ENCODE data around the gene HCN3. TPM values are rescaled to one million over a fixed set of nuclear protein-coding genes. Genes with fewer than 3 reads are reported as not detected.

HCN3 gene
- total and polyA plus RNA-seq, 2 of the 13 experiments (the other 11 are each of a cell fraction or from before 2014, with no cell fraction given), result 2.4 to 10.2 TPM

DNA sequence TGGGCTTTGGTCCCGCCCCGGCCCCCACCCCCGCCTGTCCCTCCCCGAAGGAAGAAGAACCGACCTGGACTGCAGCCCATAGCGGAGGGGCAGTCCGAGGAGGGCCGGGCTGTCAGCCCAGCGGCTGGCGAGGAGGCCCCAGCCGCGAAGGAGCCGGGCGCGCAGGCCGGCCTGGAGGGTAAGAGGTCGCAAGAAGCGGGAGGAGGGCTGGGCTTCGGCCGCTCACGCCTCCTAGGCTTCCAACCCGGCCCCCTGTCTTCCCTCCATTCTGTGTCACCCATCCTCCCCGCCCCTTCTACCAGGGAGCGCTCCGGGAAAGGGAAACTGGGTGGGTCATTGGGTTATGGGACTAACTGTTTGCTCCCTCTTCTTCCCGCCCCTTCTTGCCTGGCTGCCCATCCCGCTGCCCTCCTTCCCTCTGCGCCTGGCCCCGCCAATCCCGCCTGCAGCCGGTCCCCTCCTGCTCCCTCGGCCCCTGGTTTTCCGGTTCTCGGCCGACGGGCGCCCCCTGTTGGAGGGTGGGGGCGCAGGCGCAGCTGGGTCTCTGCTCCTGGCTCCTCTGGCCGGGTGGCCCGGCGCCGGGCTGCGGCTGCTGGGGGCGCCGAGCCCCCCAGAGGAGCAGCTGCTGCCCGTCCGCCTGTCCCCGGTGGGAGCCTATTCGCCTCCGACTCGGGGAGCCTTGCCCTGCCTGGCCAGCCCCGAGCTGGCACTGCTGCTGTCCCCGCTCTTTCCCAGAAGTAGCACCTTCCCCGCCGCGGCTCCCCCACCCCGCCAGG is 45.9 kb downstream of the HCN3 start (continued):
- TF ChIP-seq, protein P1, sequence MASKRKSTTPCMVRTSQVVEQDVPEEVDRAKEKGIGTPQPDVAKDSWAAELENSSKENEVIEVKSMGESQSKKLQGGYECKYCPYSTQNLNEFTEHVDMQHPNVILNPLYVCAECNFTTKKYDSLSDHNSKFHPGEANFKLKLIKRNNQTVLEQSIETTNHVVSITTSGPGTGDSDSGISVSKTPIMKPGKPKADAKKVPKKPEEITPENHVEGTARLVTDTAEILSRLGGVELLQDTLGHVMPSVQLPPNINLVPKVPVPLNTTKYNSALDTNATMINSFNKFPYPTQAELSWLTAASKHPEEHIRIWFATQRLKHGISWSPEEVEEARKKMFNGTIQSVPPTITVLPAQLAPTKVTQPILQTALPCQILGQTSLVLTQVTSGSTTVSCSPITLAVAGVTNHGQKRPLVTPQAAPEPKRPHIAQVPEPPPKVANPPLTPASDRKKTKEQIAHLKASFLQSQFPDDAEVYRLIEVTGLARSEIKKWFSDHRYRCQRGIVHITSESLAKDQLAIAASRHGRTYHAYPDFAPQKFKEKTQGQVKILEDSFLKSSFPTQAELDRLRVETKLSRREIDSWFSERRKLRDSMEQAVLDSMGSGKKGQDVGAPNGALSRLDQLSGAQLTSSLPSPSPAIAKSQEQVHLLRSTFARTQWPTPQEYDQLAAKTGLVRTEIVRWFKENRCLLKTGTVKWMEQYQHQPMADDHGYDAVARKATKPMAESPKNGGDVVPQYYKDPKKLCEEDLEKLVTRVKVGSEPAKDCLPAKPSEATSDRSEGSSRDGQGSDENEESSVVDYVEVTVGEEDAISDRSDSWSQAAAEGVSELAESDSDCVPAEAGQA (IDR thresholded peaks at IDR 0.05; ENCODE audit: low read depth), result no peak
- TF ChIP-seq, protein P1 (CRISPR knock-in tag; IDR thresholded peaks at IDR 0.05; ENCODE audit: borderline replicate concordance), result no peak
- TF ChIP-seq, protein P2, sequence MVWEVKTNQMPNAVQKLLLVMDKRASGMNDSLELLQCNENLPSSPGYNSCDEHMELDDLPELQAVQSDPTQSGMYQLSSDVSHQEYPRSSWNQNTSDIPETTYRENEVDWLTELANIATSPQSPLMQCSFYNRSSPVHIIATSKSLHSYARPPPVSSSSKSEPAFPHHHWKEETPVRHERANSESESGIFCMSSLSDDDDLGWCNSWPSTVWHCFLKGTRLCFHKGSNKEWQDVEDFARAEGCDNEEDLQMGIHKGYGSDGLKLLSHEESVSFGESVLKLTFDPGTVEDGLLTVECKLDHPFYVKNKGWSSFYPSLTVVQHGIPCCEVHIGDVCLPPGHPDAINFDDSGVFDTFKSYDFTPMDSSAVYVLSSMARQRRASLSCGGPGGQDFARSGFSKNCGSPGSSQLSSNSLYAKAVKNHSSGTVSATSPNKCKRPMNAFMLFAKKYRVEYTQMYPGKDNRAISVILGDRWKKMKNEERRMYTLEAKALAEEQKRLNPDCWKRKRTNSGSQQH (CRISPR knock-in tag; IDR thresholded peaks at IDR 0.05; ENCODE audit: low read depth), result no peak
- TF ChIP-seq ZNF75D (CRISPR knock-in tag; IDR thresholded peaks at IDR 0.05; ENCODE audit: borderline replicate concordance) (no peak), RXRA (CRISPR knock-in tag; IDR thresholded peaks at IDR 0.05) (peak; percentile 67), ZNF678 (CRISPR knock-in tag; IDR thresholded peaks at IDR 0.05) (no peak), FOXP1 (IDR thresholded peaks at IDR 0.05) (no peak), FOXP1 (CRISPR knock-in tag; IDR thresholded peaks at IDR 0.05) (no peak), HNRNPL (IDR thresholded peaks at IDR 0.05; ENCODE audit: low read depth, low read length) (no peak; the same call in 1 of the 2 replicates)
- TF ChIP-seq, protein P3, sequence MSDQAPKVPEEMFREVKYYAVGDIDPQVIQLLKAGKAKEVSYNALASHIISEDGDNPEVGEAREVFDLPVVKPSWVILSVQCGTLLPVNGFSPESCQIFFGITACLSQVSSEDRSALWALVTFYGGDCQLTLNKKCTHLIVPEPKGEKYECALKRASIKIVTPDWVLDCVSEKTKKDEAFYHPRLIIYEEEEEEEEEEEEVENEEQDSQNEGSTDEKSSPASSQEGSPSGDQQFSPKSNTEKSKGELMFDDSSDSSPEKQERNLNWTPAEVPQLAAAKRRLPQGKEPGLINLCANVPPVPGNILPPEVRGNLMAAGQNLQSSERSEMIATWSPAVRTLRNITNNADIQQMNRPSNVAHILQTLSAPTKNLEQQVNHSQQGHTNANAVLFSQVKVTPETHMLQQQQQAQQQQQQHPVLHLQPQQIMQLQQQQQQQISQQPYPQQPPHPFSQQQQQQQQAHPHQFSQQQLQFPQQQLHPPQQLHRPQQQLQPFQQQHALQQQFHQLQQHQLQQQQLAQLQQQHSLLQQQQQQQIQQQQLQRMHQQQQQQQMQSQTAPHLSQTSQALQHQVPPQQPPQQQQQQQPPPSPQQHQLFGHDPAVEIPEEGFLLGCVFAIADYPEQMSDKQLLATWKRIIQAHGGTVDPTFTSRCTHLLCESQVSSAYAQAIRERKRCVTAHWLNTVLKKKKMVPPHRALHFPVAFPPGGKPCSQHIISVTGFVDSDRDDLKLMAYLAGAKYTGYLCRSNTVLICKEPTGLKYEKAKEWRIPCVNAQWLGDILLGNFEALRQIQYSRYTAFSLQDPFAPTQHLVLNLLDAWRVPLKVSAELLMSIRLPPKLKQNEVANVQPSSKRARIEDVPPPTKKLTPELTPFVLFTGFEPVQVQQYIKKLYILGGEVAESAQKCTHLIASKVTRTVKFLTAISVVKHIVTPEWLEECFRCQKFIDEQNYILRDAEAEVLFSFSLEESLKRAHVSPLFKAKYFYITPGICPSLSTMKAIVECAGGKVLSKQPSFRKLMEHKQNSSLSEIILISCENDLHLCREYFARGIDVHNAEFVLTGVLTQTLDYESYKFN (CRISPR knock-in tag; conservative IDR thresholded peaks at IDR 0.05), result no peak; the same call in 1 of the 2 replicates
- TF ChIP-seq, protein P4, sequence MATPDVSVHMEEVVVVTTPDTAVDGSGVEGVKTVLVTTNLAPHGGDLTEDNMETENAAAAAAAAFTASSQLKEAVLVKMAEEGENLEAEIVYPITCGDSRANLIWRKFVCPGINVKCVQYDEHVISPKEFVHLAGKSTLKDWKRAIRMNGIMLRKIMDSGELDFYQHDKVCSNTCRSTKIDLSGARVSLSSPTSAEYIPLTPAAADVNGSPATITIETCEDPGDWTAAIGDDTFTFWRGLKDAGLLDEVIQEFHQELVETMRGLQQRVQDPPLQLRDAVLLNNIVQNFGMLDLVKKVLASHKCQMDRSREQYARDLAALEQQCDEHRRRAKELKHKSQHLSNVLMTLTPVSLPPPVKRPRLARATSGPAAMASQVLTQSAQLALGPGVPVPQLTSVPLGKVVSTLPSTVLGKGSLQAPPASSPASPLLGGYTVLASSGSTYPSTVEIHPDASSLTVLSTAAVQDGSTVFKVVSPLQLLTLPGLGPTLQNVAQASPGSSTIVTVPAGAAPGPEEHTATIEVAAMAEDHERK (CRISPR knock-in tag; IDR thresholded peaks at IDR 0.05; ENCODE audit: low read depth), result 0 out of 2 replicates have a peak, but pooled peaks have one; percentile 31
- TF ChIP-seq, protein P5, sequence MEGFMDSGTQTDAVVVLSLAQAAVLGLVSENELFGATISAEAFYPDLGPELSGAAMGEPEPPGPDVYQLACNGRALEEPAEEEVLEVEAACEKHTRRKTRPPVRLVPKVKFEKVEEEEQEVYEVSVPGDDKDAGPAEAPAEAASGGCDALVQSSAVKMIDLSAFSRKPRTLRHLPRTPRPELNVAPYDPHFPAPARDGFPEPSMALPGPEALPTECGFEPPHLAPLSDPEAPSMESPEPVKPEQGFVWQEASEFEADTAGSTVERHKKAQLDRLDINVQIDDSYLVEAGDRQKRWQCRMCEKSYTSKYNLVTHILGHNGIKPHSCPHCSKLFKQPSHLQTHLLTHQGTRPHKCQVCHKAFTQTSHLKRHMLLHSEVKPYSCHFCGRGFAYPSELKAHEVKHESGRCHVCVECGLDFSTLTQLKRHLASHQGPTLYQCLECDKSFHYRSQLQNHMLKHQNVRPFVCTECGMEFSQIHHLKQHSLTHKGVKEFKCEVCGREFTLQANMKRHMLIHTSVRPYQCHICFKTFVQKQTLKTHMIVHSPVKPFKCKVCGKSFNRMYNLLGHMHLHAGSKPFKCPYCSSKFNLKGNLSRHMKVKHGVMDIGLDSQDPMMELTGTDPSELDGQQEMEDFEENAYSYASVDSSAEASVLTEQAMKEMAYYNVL (CRISPR knock-in tag; IDR thresholded peaks at IDR 0.05; ENCODE audit: borderline replicate concordance), result no peak
- TF ChIP-seq, protein P6, sequence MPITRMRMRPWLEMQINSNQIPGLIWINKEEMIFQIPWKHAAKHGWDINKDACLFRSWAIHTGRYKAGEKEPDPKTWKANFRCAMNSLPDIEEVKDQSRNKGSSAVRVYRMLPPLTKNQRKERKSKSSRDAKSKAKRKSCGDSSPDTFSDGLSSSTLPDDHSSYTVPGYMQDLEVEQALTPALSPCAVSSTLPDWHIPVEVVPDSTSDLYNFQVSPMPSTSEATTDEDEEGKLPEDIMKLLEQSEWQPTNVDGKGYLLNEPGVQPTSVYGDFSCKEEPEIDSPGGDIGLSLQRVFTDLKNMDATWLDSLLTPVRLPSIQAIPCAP (CRISPR knock-in tag; IDR thresholded peaks at IDR 0.05; ENCODE audit: low read depth), result no peak
